Aorta (tissue), 5 donors: ENCODE measurements around the gene FIBCD1. TPM values are rescaled to one million over a fixed set of nuclear protein-coding genes. Genes with fewer than 3 reads are reported as not detected.

Experiments
- ATAC-seq: fragments of 200-7000 bp; cut with Tn5 transposase; one replicate; pipeline ENCODE4 v1.9.1; 2022; ENCODE audit warnings: moderate library complexity; ENCODE audit not compliant: low FRiP score
- DNase-seq, 2 donors: peaks; one replicate each; pipeline ENCODE4 v3.0.0-alpha.2; 2020
- H3K27ac ChIP-seq, 2 donors: one replicate each; pipeline ENCODE4 v1.5.1; 2013; ENCODE audit warnings: low read length in 2 of 2, mild to moderate bottlenecking in 2 of 2, moderate library complexity in 2 of 2, control low read depth in 1 of 2, inconsistent platforms in 1 of 2, low read depth in 1 of 2
- H3K27me3 ChIP-seq, 2 donors: one replicate each; pipeline ENCODE4 v1.6.1; 2013; ENCODE audit warnings: control low read depth in 1 of 2, low read length in 1 of 2, mild to moderate bottlenecking in 1 of 2, moderate library complexity in 1 of 2; ENCODE audit not compliant: insufficient read depth in 2 of 2, control insufficient read depth in 1 of 2
- H3K36me3 ChIP-seq, 2 donors: one replicate each; pipeline ENCODE4 v1.6.1; 2013; ENCODE audit warnings: control low read depth in 1 of 2, low read length in 1 of 2, mild to moderate bottlenecking in 1 of 2; ENCODE audit not compliant: insufficient read depth in 2 of 2, control insufficient read depth in 1 of 2
- H3K4me1 ChIP-seq, 2 donors: one replicate each; pipeline ENCODE4 v1.6.1; 2013; ENCODE audit warnings: low read length in 2 of 2, control low read depth in 1 of 2, mild to moderate bottlenecking in 1 of 2, moderate library complexity in 1 of 2; ENCODE audit not compliant: insufficient read depth in 2 of 2, control insufficient read depth in 1 of 2
- H3K4me3 ChIP-seq, 2 donors: one replicate each; pipeline ENCODE4 v1.5.1; 2013; ENCODE audit warnings: low read length in 2 of 2, control low read depth in 1 of 2, mild to moderate bottlenecking in 1 of 2
- H3K9me3 ChIP-seq: one replicate; pipeline ENCODE4 v1.6.1; 2013; ENCODE audit warnings: mild to moderate bottlenecking, low read length; ENCODE audit not compliant: control insufficient read depth
- WGBS, 2 donors: extraction: QIAGEN DNeasy Blood & Tissue Kit; methylation state at CpG; one replicate each; pipeline ENCODE4 v1.1.7; 2013; 5-methylcytosine and 5-hydroxymethylcytosine counted together
- intact Hi-C, 2 donors: fragments of 100-400 bp; cut with DNase I; formaldehyde crosslinking; loops; one replicate each; pipeline versions ENCODE4 v1.14.2 to v1.15.0; 2022
- long read RNA-seq, 2 donors: library from polyadenylated mRNA; unstranded; transcript quantifications; one replicate each; pipeline ENCODE4 v2.0.0, GENCODE V29; 2020 to 2021
- polyA plus RNA-seq, 2 donors: library from polyadenylated mRNA; stranded (reverse); fragments of 200-250 nt; gene quantifications; one replicate each; pipeline ENCODE4 v1.2.3, GENCODE V29; 2013
- total RNA-seq, 2 donors: library from RNA; stranded (reverse); fragmentation: NEBNext Ultra II Directional; extraction: Animal tissue kit (Norgen Biotek cat#: 25700); gene quantifications; one replicate each; pipeline ENCODE4 v1.2.1, GENCODE V29; 2021
- donor health status: healthy with polysubstance abuse.
- donor health status: Bipolar disorder and iron deficiency.
- donor health status: DM: no; HTN: no; CAD: no.
- donor health status: DM: no; HTN: no; CAD: no.
- donor health status: DM: yes; HTN: yes; CAD: no.

The FIBCD1 gene
- not detected for total RNA-seq
- polyA plus RNA-seq, result under 1 TPM in 1 of 2 donors, not detected in 1; 0.13 TPM
- long read RNA-seq, donor 1, result 0 reads
- long read RNA-seq, donor 2, result 0 reads

DNA sequence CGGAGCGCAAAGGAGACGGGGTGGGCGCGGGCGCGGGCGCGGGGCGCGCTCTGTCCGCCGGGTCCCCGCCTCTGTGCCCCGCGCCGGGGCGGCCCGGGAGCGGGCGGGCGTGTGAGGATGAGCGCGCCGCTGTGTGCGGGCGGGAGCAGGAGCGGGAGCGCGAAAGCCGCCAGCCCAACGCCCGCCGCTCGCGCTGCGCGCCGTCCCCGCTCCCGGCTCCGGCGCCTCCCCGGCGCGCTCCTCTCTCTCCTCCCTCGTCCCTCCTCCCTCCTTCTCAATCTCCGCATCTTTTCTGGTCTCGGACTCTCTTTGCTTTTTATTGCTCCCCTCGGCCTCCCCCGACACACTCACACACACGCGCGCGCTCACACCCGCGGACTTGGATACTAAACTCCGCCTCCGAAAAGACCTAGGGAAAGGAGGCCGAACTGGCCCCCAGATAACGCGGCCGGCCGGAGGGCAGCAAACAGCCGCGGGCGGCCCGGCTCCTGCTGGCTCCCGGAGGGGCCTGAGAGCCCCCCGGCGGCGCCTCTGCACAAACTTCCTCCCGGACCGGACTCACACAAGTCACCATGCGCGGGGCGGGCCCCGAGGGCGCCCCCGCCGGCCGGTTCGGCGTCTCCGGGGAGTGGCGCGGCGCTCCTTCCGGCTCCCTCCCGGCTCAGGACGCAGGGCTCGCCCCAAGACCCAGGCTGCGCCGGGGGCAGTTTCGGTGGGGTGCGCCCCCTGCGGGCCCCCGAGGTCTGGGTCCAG, at the start of gene FIBCD1:
TSS of gene FIBCD1 (minus strand) at position 596 of the 753 bp plus-strand sequence. CDS start 640 bp downstream, outside the sequence.
- no peaks in the 10 kb centered on the region for H3K36me3 ChIP-seq
- H3K9me3 ChIP-seq, result no peaks in the 10 kb centered on the region
- no peak for ATAC-seq
- no peaks in the 10 kb centered on the region for H3K4me1 ChIP-seq
- H3K4me3 ChIP-seq, result peak within 1 kb of the TSS; percentile 31 to 33
- H3K27me3 ChIP-seq, result no peaks in the 10 kb centered on the region
- DNase-seq, result no peak
- no peak within 1 kb of the TSS for H3K27ac ChIP-seq
- intact Hi-C loops, result no loop called here
- 0 to 1% methylated on average over 68 to 98 of the region's 98 CpGs for WGBS, 2 donors

- no peak for ATAC-seq
- Histone ChIP-seq H3K4me1 (no peaks in the 10 kb centered on the region), H3K36me3 (no peaks in the 10 kb centered on the region), H3K27me3 (no peaks in the 10 kb centered on the region), H3K4me3 (no peak overlapping the region), H3K27ac (no peak overlapping the region), H3K9me3 (no peaks in the 10 kb centered on the region)
- intact Hi-C loops, result no loop called here
- no peak for DNase-seq
- 70 to 96% methylated on average over 2 of the region's 2 CpGs for WGBS, 2 donors
These were observed 49.3 kb upstream of the FIBCD1 start for GRCh38 chr9:130988400-130988747.

- H3K4me3 ChIP-seq, result no peak overlapping the region
- no peaks in the 10 kb centered on the region for H3K4me1 ChIP-seq
- DNase-seq (no peak), ATAC-seq (no peak)
- intact Hi-C loops, result no loop called here
- no peaks in the 10 kb centered on the region for H3K36me3 ChIP-seq
- 59 to 60% methylated on average over 10 of the region's 10 CpGs for WGBS, 2 donors
- H3K27ac ChIP-seq, result no peak overlapping the region
- H3K27me3 ChIP-seq, result no peaks in the 10 kb centered on the region
- no peaks in the 10 kb centered on the region for H3K9me3 ChIP-seq
These were observed 48.8 kb upstream of the FIBCD1 start for GRCh38 chr9:130987738-130988399.

- Histone ChIP-seq H3K9me3 (no peaks in the 10 kb centered on the region), H3K27ac (no peak overlapping the region), H3K4me1 (no peaks in the 10 kb centered on the region), H3K4me3 (no peak overlapping the region), H3K27me3 (no peaks in the 10 kb centered on the region), H3K36me3 (no peaks in the 10 kb centered on the region)
- intact Hi-C loops, result no loop called here
- ATAC-seq, result no peak
- 76 to 78% methylated on average over 7 of the region's 7 CpGs for WGBS, 2 donors
- no peak for DNase-seq
These were observed 48.0 kb upstream of the FIBCD1 start for GRCh38 chr9:130987054-130987453.

- ATAC-seq, result no peak
- no peaks in the 10 kb centered on the region for H3K27me3 ChIP-seq
- WGBS, 2 donors, result 58 to 61% methylated on average over 24 of the region's 24 CpGs
These were observed 47.4 kb upstream of the FIBCD1 start for GRCh38 chr9:130986356-130986965.

GRCh38 chr9:130985606-130986162, 46.6 kb upstream of the FIBCD1 start:
- Histone ChIP-seq H3K27ac (no peak overlapping the region), H3K4me3 (no peak overlapping the region), H3K4me1 (no peaks in the 10 kb centered on the region), H3K27me3 (no peaks in the 10 kb centered on the region), H3K36me3 (no peaks in the 10 kb centered on the region), H3K9me3 (no peaks in the 10 kb centered on the region)
- ATAC-seq (no peak), DNase-seq (no peak)
- WGBS, 2 donors, result 79 to 84% methylated on average over 5 of the region's 5 CpGs
- intact Hi-C loops, result no loop called here

More at GRCh38 chr9:130986356-130986965, 47.4 kb upstream of the FIBCD1 start:
- no peaks in the 10 kb centered on the region for H3K36me3 ChIP-seq
- DNase-seq, result no peak
- no peak overlapping the region for H3K4me3 ChIP-seq
- H3K9me3 ChIP-seq, result no peaks in the 10 kb centered on the region
- no peaks in the 10 kb centered on the region for H3K4me1 ChIP-seq
- intact Hi-C loops, result no loop called here
- H3K27ac ChIP-seq, result no peak overlapping the region

GRCh38 chr9:130985029-130985428, 46.0 kb upstream of the FIBCD1 start:
- Histone ChIP-seq H3K27me3 (no peaks in the 10 kb centered on the region), H3K27ac (no peak overlapping the region), H3K4me1 (no peaks in the 10 kb centered on the region), H3K4me3 (no peak overlapping the region), H3K36me3 (no peaks in the 10 kb centered on the region), H3K9me3 (no peaks in the 10 kb centered on the region)
- ATAC-seq (no peak), DNase-seq (no peak)
- intact Hi-C loops, result no loop called here
- WGBS, 2 donors, result 85 to 88% methylated on average over 6 of the region's 6 CpGs

DNA sequence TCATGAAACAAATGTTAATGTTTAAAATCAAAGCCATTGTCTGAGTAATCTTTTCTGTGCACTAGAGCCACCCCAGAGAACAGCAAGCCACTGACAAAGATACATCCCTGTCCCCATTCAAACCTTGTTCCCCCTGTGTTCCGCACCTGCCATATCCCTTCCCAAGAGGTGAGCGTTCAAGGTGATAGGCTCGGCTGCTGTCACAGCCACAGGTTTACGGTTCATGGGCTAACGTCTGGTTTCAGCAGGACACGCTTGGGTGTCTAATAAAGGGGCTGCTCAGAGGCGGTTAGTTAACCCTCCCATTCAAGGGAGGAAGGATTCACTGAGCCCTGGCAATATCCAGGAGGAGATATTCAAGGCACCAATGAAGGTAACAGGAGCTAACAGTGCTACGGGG, 45.5 kb upstream of the FIBCD1 start:
- ATAC-seq, result no peak
- Histone ChIP-seq H3K4me1 (no peaks in the 10 kb centered on the region), H3K4me3 (no peak overlapping the region), H3K9me3 (no peaks in the 10 kb centered on the region), H3K27me3 (no peaks in the 10 kb centered on the region), H3K27ac (no peak overlapping the region), H3K36me3 (no peaks in the 10 kb centered on the region)
- DNase-seq, result no peak
- intact Hi-C loops, result no loop called here
- WGBS, 2 donors, result 84 to 86% methylated on average over 8 of the region's 8 CpGs
